DOHH2 (cell line): Measurements from ENCODE around the gene DCLK1.

Experiments used
- H3F3A ChIP-seq: fragments of 200-600 bp; sonication (generic), shearing (Covaris generic); 2 replicates; pipeline ENCODE4 v1.6.0; 2016; ENCODE audit warnings: antibody characterized with exemption, mild to moderate bottlenecking; ENCODE audit not compliant: control insufficient read depth, insufficient read depth
- H3K27ac ChIP-seq: fragments of 200-600 bp; sonication (generic); 2 replicates; pipeline ENCODE4 v1.5.1; 2014; ENCODE audit warnings: low read depth, mild to moderate bottlenecking, low read length, moderate library complexity
- H3K27me3 ChIP-seq: fragments of 200-600 bp; sonication (generic); 2 replicates; pipeline ENCODE4 v1.6.1; 2014; ENCODE audit warnings: mild to moderate bottlenecking, low read length, mixed read lengths; ENCODE audit not compliant: control insufficient read depth
- H3K36me3 ChIP-seq: fragments of 200-600 bp; sonication (generic); 2 replicates; pipeline ENCODE4 v1.6.1; 2014; ENCODE audit warnings: mild to moderate bottlenecking, low read length, moderate library complexity, mixed read lengths; ENCODE audit not compliant: control insufficient read depth
- H3K4me1 ChIP-seq: fragments of 200-600 bp; sonication (generic); 2 replicates; pipeline ENCODE4 v1.6.1; 2014; ENCODE audit warnings: mild to moderate bottlenecking, low read length, mixed read lengths; ENCODE audit not compliant: control insufficient read depth
- H3K4me2 ChIP-seq: fragments of 200-600 bp; sonication (generic); 2 replicates; pipeline ENCODE4 v1.6.0; 2014; ENCODE audit warnings: mild to moderate bottlenecking, low read length, moderate library complexity
- H3K4me3 ChIP-seq: fragments of 200-600 bp; sonication (generic); 2 replicates; pipeline ENCODE4 v1.5.1; 2014; ENCODE audit warnings: mild to moderate bottlenecking, low read length, mixed read lengths
- H3K79me2 ChIP-seq: fragments of 200-600 bp; sonication (generic); 2 replicates; pipeline ENCODE4 v1.6.1; 2014; ENCODE audit warnings: mild to moderate bottlenecking, low read length, mixed read lengths; ENCODE audit not compliant: control insufficient read depth
- H3K9me2 ChIP-seq: fragments of 200-600 bp; sonication (generic); replicated peaks from 2 replicates; pipeline ENCODE4 v1.6.1; 2014; ENCODE audit warnings: mild to moderate bottlenecking, low read length, mixed read lengths; ENCODE audit not compliant: control insufficient read depth
- H3K9me3 ChIP-seq: fragments of 200-600 bp; sonication (generic); 2 replicates; pipeline ENCODE4 v1.6.1; 2014; ENCODE audit warnings: antibody characterized with exemption, low read length, mixed read lengths; ENCODE audit not compliant: control insufficient read depth, insufficient read depth
- H4K20me1 ChIP-seq: fragments of 200-600 bp; sonication (generic); 2 replicates; pipeline ENCODE4 v1.6.0; 2014; ENCODE audit warnings: low read depth, mild to moderate bottlenecking, antibody characterized with exemption, low read length, moderate library complexity; ENCODE audit not compliant: control insufficient read depth, insufficient read depth
- EZH2phosphoT487 ChIP-seq: fragments of 200-600 bp; sonication (generic); IDR thresholded peaks from 2 replicates; pipeline ENCODE4 v1.6.1; 2017; ENCODE audit warnings: borderline replicate concordance, mild to moderate bottlenecking, antibody characterized with exemption, low read length, moderate library complexity, mixed read lengths
- TF ChIP-seq, protein P1 (sequence below): fragments of 200-600 bp; sonication (generic); IDR thresholded peaks from one replicate; pipeline ENCODE4 v1.5.1; 2014; ENCODE audit warnings: antibody characterized with exemption, mild to moderate bottlenecking, low read depth, low read length; ENCODE audit not compliant: poor library complexity, severe bottlenecking

DCLK1 gene

DNA sequence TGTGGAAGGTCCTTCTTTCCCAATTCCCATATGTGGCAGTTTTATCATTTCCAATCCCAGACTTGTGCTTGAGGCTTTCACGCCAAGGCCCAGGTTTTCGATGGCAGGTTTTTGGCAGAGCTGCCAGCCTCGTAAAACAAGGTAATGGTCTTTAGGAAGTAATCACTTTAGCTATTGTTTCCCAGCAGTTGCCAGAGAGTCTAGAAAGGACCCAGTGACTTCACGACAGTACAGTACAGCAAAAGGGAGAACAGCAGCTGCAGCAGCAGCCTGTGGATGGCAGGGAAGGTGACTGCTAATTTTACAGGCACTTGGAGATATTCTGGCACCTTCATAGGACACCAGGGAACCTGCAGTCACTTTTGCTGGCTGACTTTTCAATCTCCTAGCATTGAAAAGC is 363.1 kb downstream of the DCLK1 start:
- H3K27ac ChIP-seq: no peak overlapping the region
- no peaks in the 10 kb centered on the region for H3K36me3 ChIP-seq
- no peak overlapping the region for H3K4me3 ChIP-seq
- no peaks in the 10 kb centered on the region for H3K4me1 ChIP-seq
- no peaks in the 10 kb centered on the region for H3F3A ChIP-seq
- no peaks in the 10 kb centered on the region for H3K27me3 ChIP-seq
- H3K79me2 ChIP-seq: no peaks in the 10 kb centered on the region
- H3K9me3 ChIP-seq: peaks cover 4% of the 10 kb centered on the region; the same call in 1 of the 2 replicates
- no peak for TF ChIP-seq EZH2phosphoT487
- TF ChIP-seq, protein P1, sequence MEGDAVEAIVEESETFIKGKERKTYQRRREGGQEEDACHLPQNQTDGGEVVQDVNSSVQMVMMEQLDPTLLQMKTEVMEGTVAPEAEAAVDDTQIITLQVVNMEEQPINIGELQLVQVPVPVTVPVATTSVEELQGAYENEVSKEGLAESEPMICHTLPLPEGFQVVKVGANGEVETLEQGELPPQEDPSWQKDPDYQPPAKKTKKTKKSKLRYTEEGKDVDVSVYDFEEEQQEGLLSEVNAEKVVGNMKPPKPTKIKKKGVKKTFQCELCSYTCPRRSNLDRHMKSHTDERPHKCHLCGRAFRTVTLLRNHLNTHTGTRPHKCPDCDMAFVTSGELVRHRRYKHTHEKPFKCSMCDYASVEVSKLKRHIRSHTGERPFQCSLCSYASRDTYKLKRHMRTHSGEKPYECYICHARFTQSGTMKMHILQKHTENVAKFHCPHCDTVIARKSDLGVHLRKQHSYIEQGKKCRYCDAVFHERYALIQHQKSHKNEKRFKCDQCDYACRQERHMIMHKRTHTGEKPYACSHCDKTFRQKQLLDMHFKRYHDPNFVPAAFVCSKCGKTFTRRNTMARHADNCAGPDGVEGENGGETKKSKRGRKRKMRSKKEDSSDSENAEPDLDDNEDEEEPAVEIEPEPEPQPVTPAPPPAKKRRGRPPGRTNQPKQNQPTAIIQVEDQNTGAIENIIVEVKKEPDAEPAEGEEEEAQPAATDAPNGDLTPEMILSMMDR: no peak
- H3K9me2 ChIP-seq: no peaks in the 10 kb centered on the region
- H4K20me1 ChIP-seq: no peaks in the 10 kb centered on the region
- H3K4me2 ChIP-seq: no peak overlapping the region

DNA sequence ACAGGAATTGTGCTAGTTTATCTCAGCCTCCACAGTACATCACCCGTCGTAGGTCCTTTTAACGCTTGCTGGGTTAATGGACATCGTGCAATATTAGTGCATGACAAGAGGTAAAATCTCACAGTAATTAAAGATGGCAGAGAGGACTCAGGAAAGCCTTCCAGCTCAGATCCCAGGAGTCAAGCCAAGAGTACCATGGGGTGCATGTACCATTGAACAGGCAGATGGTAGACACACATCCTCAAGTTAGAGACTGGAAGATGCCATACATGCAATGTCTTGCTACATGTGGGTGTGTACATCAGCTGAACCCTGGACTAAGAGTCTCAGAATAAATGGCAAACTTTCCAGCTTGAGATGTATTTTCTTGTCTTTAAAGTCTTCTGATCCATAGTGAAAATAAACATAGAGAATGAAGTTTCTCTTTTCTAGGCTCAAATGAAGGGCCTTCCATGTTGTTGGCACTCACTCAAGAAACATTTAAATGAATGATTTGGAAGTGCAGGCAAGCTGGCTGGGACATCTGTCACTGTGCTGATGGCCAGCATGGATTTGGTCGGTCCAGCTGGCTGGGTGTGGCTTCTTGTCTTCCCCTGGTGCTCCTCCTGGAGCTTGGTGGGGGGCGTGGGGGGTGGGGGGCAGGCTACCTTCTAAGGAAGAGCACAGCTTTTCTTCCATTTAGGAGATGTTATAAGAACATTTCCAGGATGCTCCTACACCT is 363.8 kb downstream of the DCLK1 start:
- no peaks in the 10 kb centered on the region for H3K79me2 ChIP-seq
- no peak overlapping the region for H3K27ac ChIP-seq
- H3K27me3 ChIP-seq: no peaks in the 10 kb centered on the region
- no peaks in the 10 kb centered on the region for H4K20me1 ChIP-seq
- H3K9me3 ChIP-seq: peaks cover 10% of the 10 kb centered on the region; the same call in 1 of the 2 replicates
- H3K9me2 ChIP-seq: no peaks in the 10 kb centered on the region
- TF ChIP-seq, protein P1: no peak
- no peak for TF ChIP-seq EZH2phosphoT487
- no peaks in the 10 kb centered on the region for H3K4me1 ChIP-seq
- no peak overlapping the region for H3K4me3 ChIP-seq
- no peaks in the 10 kb centered on the region for H3F3A ChIP-seq
- H3K4me2 ChIP-seq: no peak overlapping the region
- H3K36me3 ChIP-seq: no peaks in the 10 kb centered on the region

DNA sequence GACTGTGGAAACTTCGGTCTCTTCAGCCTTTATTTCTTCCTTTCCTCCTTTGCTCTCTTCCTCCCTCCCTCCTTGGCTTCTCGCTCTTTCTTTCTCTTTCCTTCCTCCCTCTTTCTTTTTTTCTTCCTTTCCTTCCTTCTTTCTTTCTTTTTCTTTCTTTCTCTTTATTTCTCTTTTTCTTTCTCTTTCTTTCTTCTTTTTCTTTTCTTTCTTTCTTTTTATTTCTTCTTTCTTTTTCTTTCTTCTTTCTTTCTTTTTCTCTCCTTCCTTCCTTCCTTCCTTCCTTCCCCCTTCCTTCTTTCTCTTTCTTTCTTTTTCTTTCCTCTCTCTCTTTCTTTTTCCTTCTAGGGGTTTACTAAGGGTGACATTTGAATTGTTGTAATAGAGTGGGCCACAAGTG is 364.5 kb downstream of the DCLK1 start:
- Histone ChIP-seq H3F3A (no peaks in the 10 kb centered on the region), H3K79me2 (no peaks in the 10 kb centered on the region), H3K9me2 (no peaks in the 10 kb centered on the region), H3K27me3 (no peaks in the 10 kb centered on the region), H3K4me2 (no peak overlapping the region), H3K4me3 (no peak overlapping the region), H3K4me1 (no peaks in the 10 kb centered on the region), H3K9me3 (peaks cover 18% of the 10 kb centered on the region; the same call in 1 of the 2 replicates), H4K20me1 (no peaks in the 10 kb centered on the region), H3K27ac (no peak overlapping the region), H3K36me3 (no peaks in the 10 kb centered on the region)
- TF ChIP-seq, protein P1: no peak
- TF ChIP-seq EZH2phosphoT487: no peak
